GM21786 (cell line): ENCODE measurements around the gene RAD51AP2.
"Not testable (repeated sequence)": the region's sequence is repeated elsewhere in the genome, so short reads cannot be mapped to it uniquely, and the experiment has no call there.

Source experiments
- ATAC-seq: cut with Tn5 transposase; IDR thresholded peaks from one replicate; pipeline ENCODE4 v1.9.1; 2021; ENCODE audit not compliant: unreplicated experiment

Gene RAD51AP2

DNA sequence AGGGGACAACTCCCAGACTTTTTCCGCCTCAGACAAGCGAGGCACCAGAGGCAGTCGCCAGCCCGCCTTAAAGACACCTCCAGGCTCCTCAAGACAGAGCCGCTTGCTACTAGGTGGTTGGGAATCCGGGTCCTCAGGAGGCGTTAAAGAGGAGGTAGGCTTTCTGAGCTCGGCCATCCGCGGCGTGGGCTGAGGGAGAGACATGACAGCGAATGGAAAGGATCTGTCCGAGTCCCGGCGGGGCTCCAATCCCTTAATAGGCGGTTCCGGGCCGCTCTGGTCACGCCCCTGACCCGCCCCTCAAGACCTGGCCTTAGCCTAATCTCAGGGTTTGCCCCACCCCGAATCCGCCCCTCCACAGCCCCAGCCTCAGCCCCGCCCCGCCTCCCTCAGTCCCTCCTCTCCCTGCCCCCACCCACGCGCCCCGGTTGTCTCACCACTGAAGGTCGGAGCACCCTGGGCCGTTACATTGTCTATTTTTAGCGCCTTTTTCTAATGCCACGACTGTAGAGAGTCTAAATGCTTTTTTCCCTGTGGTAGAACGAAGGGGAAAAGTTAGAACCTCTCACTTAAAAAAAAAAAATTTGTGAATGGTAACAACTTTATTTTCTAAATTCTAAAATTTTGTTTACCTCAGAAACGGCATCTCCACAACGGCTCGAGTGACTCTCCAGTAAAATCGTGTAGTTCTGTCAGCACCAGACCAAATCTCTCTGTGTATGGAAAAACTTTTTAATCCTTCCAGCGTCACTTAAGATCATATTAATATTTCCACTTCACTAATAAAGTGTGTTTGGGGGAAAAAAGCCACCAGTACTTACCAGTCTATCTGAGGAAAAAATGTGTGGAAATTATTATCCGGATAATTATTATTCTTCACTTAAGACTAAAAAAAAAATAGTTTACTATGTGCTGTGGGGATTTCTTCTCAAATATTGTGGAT is at the start of gene RAD51AP2:
Gene RAD51AP2 (minus strand): TSS at position 229 of the 943 bp plus-strand sequence. CDS start 25 bp downstream, at position 204.
- ATAC-seq = peak; percentile 75

DNA sequence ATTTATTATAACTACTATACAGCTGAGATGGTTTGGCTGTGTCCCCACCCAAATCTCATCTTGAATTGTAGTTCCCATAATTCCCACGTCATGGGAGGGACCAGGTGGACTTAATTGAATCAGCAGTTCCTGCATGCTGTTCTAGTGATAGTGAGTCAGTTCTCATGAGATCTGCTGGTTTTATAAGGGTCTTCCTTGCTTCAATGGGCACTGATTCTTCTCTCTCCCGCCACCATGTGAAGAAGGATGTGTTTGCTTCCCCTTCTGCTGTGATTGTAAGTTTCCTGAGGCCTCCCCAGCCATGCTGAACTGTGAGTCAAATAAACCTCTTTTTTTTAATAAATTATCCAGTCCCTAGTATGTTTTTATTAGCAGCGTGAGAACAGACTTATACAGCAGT is 47.5 kb upstream of the RAD51AP2 start:
- ATAC-seq = not testable (repeated sequence)

DNA sequence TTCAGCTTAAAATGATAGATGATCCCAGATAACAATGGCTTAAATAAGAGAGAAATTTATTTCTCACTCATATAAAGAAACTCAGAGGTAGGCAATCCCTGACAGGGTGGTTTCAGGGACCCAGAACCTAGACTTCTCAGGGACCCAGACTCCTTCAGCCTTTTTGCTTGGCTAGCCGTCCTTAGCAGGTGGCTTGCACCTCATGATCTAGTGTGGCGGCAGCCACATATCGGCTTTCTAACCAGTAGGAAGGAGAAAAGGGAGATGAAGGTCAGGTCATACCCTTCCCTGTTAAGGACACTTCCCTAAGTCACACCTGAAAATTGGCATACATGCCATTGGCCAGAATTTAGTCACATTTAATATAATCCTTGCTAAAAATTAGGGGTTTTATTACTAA is 40.6 kb upstream of the RAD51AP2 start:
- no peak for ATAC-seq

DNA sequence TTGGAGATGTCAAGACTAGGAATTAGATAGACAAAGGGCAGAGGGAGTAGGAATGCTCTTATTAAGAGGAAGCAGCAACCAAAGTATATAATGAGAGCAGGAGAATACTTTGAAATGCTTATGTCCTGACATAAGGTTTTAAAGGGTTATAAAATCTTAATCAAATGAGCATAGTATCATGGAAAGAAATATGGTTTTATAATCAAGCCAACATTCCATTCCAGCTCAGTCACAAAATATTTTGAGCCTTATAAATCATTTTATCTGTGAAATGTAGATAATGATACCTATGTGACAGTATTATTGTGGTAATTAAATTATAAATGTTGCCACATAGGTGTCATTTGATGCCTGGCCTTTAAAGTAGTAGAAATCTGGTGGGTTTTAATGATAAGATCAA is 39.8 kb upstream of the RAD51AP2 start:
- ATAC-seq = no peak

DNA sequence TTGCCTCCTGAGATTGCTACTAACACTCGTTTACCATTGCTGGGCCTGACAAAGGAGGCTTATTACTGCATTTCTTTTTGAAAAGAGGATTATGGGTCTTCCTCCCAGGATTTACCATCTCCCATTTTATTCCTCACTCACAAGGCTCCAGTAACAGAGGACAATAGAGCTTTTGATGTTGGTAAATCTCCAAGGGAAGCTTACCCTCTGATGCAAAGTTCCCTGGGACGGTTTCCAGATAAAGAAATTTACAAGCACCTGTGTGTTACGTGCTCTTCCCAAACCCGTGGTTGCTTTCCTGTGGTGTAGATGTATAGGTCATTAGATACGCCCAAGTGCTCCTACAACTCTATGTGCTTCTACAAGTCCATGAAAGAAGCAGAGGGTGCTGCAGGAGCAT is 39.4 kb upstream of the RAD51AP2 start:
- ATAC-seq = no peak

DNA sequence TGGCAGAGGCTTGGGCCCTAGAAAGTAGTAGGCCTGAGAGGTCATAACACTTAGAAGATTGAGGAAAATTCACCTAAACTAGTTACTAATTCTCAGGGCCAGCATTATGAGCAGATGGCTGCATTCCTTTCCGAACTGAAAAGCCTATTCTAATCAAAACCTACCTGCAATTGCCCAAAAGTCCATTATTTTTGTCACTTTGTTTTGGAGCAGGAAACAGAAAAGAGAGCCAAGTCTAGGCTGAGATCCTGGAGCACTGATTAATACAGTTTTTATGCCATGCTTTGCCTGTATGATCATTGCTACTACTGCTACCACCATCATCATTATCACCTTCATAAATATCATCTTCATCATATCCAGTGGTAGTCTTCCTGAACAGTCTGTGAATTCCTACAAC is 36.9 kb upstream of the RAD51AP2 start:
- no peak for ATAC-seq

DNA sequence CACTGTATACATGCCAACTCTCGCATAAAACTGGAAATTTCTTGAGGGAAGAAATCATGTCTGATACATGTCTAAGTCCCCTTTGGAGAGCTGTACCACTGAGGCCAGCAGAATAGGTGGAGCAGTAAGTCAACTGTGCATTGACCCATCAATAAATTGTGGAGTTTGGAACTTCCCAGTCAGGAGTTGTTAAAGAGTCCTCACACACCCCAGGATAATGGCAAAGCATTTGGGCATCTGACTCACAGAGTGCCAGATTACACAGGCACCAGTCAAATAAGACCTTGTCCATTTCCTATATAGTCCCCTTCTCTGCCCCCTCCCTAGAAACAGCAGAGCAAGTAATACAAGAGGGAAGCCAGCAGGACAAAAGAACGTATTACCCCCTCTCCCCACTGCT is 32.7 kb upstream of the RAD51AP2 start:
- ATAC-seq = no peak

DNA sequence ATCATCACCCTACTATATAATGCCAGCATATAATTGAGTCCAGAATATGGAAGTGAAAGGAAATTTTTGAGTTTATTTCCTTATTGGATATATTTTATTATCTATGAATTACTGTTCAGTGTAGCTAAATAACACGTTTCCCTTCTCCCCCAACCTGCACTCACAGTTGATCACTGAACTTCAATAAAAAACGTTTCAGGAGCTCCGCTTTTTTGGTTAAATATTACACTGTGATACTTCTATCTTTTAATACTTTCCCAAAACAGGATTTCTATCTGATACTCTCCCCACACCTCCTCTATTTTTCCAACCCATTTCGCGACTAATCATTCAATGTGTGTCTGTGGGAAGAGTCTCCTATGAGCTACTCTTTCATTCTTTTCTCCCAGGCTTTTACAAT is 29.5 kb upstream of the RAD51AP2 start:
- ATAC-seq = no peak

DNA sequence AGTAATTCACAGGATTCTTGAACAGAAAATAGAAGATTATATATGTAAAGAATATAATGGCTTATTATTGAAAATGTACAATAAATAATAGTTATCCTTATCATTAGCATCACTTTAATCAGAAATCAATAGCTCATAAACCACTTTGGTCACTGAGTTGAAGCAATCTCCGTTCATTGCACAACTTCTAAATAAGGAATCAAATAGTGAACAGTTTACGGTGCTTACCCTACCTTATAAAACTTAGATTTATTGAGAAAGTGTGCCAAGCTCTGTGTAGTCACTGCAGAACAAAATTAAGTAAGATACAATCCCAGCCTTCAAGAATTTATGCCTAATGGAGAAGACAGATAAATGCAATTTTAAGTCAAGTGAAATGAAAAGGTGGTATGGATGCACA is 29.0 kb upstream of the RAD51AP2 start:
- ATAC-seq = no peak

DNA sequence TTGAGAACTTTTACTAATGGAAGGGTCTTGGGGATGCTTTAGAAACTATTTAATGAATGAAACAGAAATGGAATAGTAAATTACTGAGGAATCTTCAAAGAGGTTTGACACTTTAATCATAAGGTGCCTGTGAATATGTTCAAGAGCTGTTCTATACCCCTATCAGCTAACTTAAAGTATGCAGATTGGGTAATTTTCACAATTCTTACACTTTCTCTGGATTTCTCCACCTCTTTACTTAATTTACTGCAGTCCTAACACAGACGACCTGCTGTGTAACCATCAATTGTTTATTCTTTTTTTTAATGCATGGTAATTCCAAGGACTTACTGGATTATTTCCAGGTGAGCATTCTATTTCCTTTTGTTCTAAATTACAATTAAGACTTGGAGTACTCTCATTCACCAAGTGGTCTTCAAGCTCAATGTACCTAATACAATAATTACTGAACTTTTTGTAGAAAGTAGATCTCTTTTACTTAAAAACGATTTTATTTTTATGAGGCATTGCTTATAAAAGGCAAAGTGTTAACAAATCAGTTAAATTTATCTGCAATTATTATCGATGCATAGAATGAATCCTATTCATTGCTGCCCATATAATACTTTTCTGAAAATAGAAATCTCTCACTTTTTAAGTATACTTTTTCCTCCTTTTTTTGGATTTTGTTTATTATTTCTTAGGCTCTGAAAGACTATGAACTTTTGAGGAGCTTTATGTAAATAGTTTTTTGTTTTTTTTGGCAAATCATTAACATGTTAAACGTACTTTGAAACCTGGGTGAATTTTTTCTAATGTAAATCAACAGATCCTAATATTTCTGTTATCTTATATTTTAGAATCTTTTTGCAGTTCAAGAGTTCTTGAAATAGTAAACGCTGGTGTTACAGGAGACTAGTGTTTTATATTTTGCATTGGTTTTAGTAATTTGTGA is 27.7 kb upstream of the RAD51AP2 start:
- no peak for ATAC-seq

DNA sequence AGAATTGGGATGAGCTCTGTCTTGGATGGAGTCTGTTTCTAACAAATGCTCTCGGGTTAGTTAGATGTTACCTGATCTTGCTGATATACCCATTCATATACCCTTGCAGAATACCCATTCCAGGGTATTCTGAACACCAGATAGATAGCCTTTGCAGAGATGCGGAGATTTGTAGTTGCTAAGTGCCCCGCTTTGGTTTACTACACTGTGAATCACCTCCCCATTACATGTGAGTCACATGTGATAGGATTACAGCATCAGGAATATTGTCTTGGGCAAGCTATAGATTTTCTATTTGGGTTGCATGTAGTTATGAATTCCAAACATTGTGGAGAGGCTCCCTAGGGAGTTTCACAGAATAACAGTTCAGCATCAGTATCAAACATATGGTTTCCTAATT is 26.0 kb upstream of the RAD51AP2 start:
- ATAC-seq = no peak

DNA sequence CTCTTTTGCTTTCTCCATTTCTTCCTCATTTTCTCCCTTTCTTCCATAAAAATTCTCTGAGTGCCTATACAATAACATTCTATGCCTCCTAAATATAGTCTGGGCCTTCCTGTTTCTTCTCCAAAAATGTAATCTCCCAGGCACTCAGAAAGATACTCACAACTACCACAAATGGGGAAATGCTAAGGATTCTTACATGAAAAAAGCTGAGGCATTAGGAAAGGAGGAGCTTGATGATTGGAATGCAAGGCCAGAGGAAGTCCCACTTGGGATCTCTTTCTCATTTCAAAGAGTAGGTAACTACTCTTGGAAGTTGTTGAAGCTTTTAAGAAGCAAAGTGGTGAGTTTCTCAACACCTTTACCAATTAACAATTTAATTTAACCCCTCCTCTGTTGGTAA is 25.6 kb upstream of the RAD51AP2 start:
- ATAC-seq = no peak

DNA sequence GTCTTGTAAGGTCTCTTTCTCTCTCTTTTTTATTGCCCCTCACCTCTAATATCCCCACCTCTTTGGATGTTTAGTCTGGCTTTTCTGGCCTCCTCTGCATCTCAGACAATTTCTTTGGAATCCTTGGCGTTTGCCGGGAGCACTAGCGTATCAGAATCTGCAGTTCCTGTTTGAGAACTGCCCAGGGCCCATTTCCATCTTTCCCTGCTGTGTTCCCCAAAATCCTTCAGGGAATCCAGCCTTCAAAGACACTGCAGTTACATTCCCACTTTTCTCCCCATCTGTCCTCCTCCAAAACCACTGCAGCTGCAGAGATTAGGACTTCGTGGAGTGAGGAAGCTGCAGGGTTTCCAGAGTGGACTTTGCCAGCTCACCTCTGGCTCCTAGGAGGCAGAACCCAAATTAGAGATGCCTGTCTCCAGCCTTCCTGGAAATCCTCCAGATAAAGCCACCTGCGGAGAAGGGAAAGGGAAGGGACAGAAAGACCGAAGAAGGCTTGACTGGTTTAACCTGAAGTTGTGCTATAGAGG is 25.0 kb upstream of the RAD51AP2 start:
- ATAC-seq = no peak

DNA sequence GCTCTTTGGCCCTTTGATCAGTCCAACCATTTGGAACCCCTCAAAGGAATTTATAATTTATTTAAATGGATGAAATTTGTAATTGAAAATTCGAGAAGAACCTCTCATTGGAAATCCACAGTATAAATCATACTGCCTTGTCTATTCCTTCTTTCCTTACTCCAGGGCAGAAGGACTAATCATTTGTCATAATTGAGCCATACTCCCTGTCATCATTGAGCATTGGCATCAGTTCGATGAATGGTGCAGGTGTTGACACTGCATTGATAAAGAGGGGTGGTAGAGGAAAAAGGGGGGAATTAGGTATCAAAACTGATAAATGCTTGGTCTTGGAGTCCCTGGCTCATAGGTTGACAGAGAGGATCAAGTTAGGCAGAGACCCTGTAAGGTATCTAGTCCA is 24.2 kb upstream of the RAD51AP2 start:
- no peak for ATAC-seq

DNA sequence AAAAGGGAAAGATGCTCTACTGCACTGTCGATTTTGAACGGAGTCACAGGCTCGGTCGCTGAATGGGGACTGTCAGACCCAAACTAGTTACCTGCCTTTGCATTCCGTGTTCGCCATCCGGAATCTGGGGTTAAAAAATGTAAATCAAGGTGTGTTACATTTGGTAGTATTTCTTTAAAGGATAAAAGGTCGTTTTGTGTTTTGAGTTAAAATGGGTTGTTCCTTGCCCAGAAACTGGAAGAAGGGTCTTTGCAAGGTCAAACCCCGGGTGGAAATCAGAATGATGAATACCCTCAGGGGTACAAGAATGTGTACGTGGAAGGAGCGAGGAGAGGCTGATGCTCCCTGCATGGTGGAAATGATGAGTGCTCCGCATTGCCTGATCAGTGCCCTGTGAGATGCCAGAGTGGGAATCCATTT is 23.3 kb upstream of the RAD51AP2 start:
- ATAC-seq = no peak

DNA sequence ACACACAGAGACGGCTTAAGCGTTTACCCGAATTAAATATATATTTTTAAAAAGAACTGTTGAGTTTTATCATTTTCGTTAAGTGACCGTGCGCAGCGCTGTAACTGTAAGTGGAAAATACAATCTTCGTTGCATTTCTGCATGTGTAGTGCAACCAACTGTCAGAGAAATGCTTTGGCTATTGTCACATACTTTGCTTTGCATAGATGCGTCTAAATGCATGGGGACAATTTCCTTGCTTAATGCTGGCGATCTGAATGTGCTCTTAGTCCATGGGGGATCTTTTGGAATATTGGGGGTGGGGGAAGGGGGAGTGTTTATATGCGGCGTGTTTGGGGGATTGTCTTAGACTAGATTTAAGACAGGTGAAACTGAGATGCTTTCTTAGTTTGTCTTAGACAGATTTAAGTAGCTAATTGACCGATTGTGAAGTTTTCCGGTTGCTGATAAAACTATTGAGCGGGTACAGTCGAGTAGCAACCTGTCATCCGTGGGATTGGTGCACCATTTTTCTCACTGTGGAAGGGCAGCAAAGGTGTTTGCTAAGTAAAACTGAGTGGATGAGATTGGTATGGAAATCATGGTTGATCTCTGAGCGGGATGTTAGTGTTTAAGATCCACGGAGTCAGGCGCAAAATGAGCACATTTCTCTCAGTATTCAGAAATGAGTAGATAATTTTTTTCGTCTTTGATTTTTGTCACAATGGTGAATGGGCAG is 22.7 kb upstream of the RAD51AP2 start:
- ATAC-seq = no peak

DNA sequence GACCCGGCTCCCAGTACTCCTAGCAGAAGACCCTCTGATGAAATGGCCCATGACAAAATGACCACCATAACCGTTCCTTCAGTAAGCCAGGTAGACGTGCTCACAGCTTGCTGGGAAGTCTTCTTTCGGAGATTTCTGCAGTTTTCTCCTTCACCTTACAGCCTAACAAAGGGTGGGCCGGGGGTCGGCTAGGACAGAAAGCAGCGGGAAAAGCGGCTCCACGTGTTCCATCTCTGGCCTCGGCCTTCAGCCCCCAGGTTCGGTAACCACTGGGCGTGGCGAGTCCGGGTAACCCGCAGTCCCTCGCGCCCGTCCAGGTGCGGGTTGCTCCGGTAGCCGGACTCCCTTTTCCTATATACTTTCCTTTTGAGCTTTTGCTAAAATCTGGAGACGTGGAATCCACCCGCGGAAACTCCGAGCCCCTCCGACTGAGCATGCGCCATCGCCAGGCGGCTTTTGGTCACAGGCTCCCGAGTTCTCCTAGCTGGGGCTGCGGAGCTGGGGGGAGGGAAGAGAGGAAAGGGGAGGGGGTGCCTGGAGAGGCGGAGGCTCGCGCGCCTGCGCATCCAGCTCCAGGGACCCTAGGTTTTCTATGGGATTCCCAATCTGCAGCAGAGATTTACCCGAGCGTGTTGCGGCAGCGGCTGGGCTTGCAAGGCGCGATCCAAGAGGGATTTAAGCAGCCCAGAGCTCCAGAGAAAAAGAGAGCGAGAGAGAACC is 22.0 kb upstream of the RAD51AP2 start, which contains the start of gene VSNL1:
Gene VSNL1 (plus strand): TSS at position 604 of the 720 bp plus-strand sequence. CDS start 51,379 bp downstream, outside the sequence.
- ATAC-seq = no peak

DNA sequence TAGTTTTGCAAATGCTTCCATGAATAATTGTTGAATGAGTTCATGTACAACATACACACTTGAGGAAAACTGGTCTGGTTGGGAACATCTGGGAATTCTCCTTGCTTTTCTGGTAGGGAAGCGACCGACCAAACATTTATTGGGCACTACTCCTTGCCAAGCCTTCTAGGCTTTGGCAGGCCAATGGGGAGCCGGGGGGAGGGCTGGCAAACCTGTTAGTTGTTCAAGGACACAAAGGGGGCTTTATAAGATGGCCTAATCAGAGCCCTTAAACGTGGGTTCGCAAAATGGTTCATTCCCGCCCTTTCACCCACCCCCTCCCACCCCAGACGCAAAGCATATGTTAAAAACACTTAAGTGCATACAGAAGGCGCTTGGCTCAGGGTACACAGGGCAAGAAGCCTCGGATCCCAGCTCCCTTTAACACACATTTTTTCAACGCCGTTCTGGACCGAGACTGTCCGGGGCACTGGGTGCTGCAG is 21.4 kb upstream of the RAD51AP2 start:
- no peak for ATAC-seq

DNA sequence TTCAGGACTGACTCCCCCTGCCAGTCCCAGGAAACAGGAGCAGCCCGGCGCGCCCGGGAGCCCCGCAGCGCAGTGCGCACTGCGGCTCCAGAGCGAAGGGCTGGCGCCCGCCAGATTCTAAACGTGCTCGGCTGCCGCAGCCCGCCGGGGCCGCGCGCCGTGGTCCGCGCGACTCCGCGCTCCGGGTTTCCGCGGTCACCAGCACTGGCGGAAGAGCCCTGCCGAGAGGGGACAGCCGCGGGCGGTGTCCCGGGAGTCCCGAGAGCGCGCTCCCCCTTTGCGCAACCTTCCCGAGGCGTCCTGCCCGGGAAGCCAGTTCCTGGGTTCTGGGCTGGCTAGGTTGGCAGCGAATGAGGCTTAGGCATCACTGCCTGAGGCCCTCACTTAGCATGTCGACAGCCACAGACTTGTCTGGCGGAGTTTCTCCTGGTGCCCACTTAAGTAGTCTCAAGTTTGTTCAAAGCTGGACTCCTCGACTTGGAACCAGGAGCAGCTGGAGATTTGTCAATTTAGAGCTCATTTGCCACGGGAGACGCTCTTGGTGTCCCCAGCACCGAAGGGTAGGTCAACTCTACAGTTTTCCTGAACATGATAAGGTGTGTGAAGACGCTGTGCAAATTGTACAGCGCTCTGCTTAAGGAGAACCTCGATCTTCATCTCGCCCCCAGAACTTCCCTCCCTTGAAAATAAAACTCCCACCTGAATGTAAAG is 20.8 kb upstream of the RAD51AP2 start:
- ATAC-seq = no peak
